WTC11 (cell line): ENCODE results near the gene NKAIN2. TPM values are rescaled to one million over a fixed set of nuclear protein-coding genes. Genes with fewer than 3 reads are reported as not detected.
A peak's percentile ranks its signal among the peaks of the same experiment; 100 is the strongest.

Experiments
- ATAC-seq: fragments of 200-7000 bp; cut with Tn5 transposase; 2 replicates; pipeline ENCODE4 v1.10.0; 2021; ENCODE audit warnings: mild to moderate bottlenecking, moderate library complexity
- CTCF ChIA-PET: fragments of 300-600 bp; sonication (Branson Sonifier 250); formaldehyde crosslinking; loops from one replicate; lab custom pipeline; 2021; ENCODE audit warnings: antibody characterized with exemption; lab: Charles Lee
- POLR2A ChIA-PET: fragments of 350-600 bp; sonication (Branson Sonifier 250); formaldehyde crosslinking; loops from one replicate; lab custom pipeline; 2021; ENCODE audit warnings: antibody characterized with exemption; lab: Charles Lee
- DNase-seq: peaks from one replicate; pipeline ENCODE4 v3.0.0; 2021; ENCODE audit warnings: low spot score
- H3K27ac Mint-ChIP-seq: 2 replicates; pipeline ENCODE4 v1.8.0; 2021; ENCODE audit warnings: mixed read lengths
- H3K27me3 Mint-ChIP-seq: 2 replicates; pipeline ENCODE4 v1.8.0; 2021; ENCODE audit warnings: low read depth, mild to moderate bottlenecking, moderate library complexity, mixed read lengths
- H3K36me3 Mint-ChIP-seq: 2 replicates; pipeline ENCODE4 v1.8.0; 2021; ENCODE audit warnings: mixed read lengths
- H3K4me1 Mint-ChIP-seq: 2 replicates; pipeline ENCODE4 v1.8.0; 2022; ENCODE audit warnings: mixed read lengths
- H3K4me3 Mint-ChIP-seq: 2 replicates; pipeline ENCODE4 v1.8.0; 2021; ENCODE audit warnings: mild to moderate bottlenecking, moderate library complexity, mixed read lengths
- H3K9me3 Mint-ChIP-seq: 2 replicates; pipeline ENCODE4 v1.8.0; 2021; ENCODE audit warnings: mixed read lengths
- ARID4B ChIP-seq: sonication (generic); formaldehyde crosslinking; IDR thresholded peaks from 2 replicates; pipeline ENCODE4 v1.8.0; 2023; ENCODE audit warnings: missing genetic modification reagents, mild to moderate bottlenecking, borderline replicate concordance
- ESRRA ChIP-seq: sonication (generic); formaldehyde crosslinking; IDR thresholded peaks from 2 replicates; pipeline ENCODE4 v1.8.1; 2022; ENCODE audit warnings: mild to moderate bottlenecking, missing genetic modification reagents, borderline replicate concordance
- ETV6 ChIP-seq: sonication (generic); formaldehyde crosslinking; IDR thresholded peaks from 2 replicates; pipeline ENCODE4 v1.8.1; 2022; ENCODE audit warnings: mild to moderate bottlenecking, missing genetic modification reagents
- FOXK1 ChIP-seq: sonication (generic); formaldehyde crosslinking; IDR thresholded peaks from 2 replicates; pipeline ENCODE4 v1.8.0; 2022; ENCODE audit warnings: mild to moderate bottlenecking, moderate library complexity, missing genetic modification reagents
- HMGXB4 ChIP-seq: sonication (generic); formaldehyde crosslinking; IDR thresholded peaks from 2 replicates; pipeline ENCODE4 v1.8.1; 2023; ENCODE audit warnings: mild to moderate bottlenecking, moderate library complexity, missing genetic modification reagents
- IRF1 ChIP-seq: sonication (generic); formaldehyde crosslinking; IDR thresholded peaks from 2 replicates; pipeline ENCODE4 v1.8.0; 2023; ENCODE audit warnings: missing genetic modification reagents
- IRF2 ChIP-seq: sonication (generic); formaldehyde crosslinking; IDR thresholded peaks from 2 replicates; pipeline ENCODE4 v1.8.0; 2022; ENCODE audit warnings: low read depth, missing genetic modification reagents, borderline replicate concordance
- KAT7 ChIP-seq: sonication (generic); formaldehyde crosslinking; IDR thresholded peaks from 2 replicates; pipeline ENCODE4 v1.8.1; 2023; ENCODE audit warnings: missing genetic modification reagents, mild to moderate bottlenecking, borderline replicate concordance
- MYBL2 ChIP-seq: sonication (generic); formaldehyde crosslinking; IDR thresholded peaks from 2 replicates; pipeline ENCODE4 v1.8.1; 2023; ENCODE audit warnings: mild to moderate bottlenecking, moderate library complexity, missing genetic modification reagents
- NFYB ChIP-seq: sonication (generic); formaldehyde crosslinking; conservative IDR thresholded peaks from 2 replicates; pipeline ENCODE4 v1.8.0; 2022; ENCODE audit warnings: low read depth, missing genetic modification reagents
- RELA ChIP-seq: sonication (generic); formaldehyde crosslinking; IDR thresholded peaks from 2 replicates; pipeline ENCODE4 v1.8.1; 2022; ENCODE audit warnings: missing genetic modification reagents, mild to moderate bottlenecking, borderline replicate concordance
- SMAD4 ChIP-seq: sonication (generic); formaldehyde crosslinking; IDR thresholded peaks from 2 replicates; pipeline ENCODE4 v1.8.0; 2022; ENCODE audit warnings: mild to moderate bottlenecking, missing genetic modification reagents
- SP1 ChIP-seq: sonication (generic); formaldehyde crosslinking; conservative IDR thresholded peaks from 2 replicates; pipeline ENCODE4 v1.8.1; 2022; ENCODE audit warnings: missing genetic modification reagents
- TCF7 ChIP-seq: sonication (generic); formaldehyde crosslinking; IDR thresholded peaks from 2 replicates; pipeline ENCODE4 v1.8.0; 2022; ENCODE audit warnings: mild to moderate bottlenecking, low read depth, missing genetic modification reagents, moderate library complexity
- TEAD4 ChIP-seq: sonication (generic); formaldehyde crosslinking; IDR thresholded peaks from 2 replicates; pipeline ENCODE4 v1.8.0; 2022; ENCODE audit warnings: mild to moderate bottlenecking, missing genetic modification reagents
- TP53 ChIP-seq: sonication (generic); formaldehyde crosslinking; IDR thresholded peaks from 2 replicates; pipeline ENCODE4 v1.8.1; 2023; ENCODE audit warnings: mild to moderate bottlenecking, missing genetic modification reagents
- ZNF263 ChIP-seq: sonication (generic); formaldehyde crosslinking; IDR thresholded peaks from 2 replicates; pipeline ENCODE4 v1.8.1; 2022; ENCODE audit warnings: low read depth, mild to moderate bottlenecking, moderate library complexity, missing genetic modification reagents
- ZNF317 ChIP-seq: sonication (generic); formaldehyde crosslinking; IDR thresholded peaks from 2 replicates; pipeline ENCODE4 v1.8.1; 2023; ENCODE audit warnings: low read depth, mild to moderate bottlenecking, moderate library complexity, missing genetic modification reagents, borderline replicate concordance
- ZNF396 ChIP-seq: fragments of 250-450 bp; sonication (Bioruptor Pico); IDR thresholded peaks from 2 replicates; pipeline ENCODE4 v1.8.0; 2021; ENCODE audit warnings: mild to moderate bottlenecking, moderate library complexity, borderline replicate concordance
- ZNF671 ChIP-seq: fragments of 250-450 bp; sonication (Bioruptor Pico); IDR thresholded peaks from 2 replicates; pipeline ENCODE4 v1.8.0; 2021; ENCODE audit warnings: mild to moderate bottlenecking
- total RNA-seq: library from RNA; stranded (reverse); gene quantifications from 3 replicates; pipeline ENCODE4 v1.2.3, GENCODE V29; 2021
- TF ChIP-seq, protein P1 (sequence below): fragments of 250-450 bp; sonication (Bioruptor Pico); IDR thresholded peaks from 2 replicates; pipeline ENCODE4 v1.9.0; 2021; ENCODE audit warnings: mild to moderate bottlenecking
- TF ChIP-seq, protein P2 (sequence below): sonication (generic); formaldehyde crosslinking; IDR thresholded peaks from 2 replicates; pipeline ENCODE4 v1.8.1; 2022; ENCODE audit warnings: mild to moderate bottlenecking, moderate library complexity, missing genetic modification reagents

The NKAIN2 gene
- total RNA-seq, 1 experiment from 2014 or later = 0.33 TPM

DNA sequence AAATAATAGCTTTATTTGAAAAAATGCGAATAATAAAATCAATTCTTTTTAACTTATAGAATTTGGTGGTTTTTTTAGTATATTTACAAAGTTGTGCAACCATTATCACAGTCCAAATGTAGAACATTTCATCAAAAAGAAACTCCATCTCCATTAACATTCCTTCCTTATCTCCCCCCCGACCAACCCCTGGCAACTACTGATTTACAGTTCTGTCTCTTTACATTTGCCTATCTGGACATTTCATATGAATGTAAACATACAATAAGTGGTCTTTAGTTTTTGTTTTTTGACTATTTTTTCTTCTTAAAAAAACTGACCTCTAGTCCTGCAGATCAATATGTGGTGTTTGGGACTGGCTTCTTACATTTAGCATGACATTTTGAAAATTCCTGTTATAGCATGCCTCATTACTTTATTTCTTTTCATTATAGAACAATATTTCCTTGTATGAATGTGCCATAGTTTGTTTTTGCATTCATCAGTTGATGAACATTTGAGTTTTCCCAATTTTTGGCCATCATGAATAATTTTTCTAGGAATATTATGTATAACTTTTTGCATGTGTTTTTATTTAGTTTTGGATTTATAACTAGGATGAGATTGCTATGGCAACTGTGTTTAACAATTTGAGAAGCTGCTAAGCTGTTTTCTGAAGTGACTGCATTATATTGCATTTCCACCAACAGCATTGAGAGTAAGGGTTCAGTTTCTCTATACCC lies 344.7 kb downstream of the NKAIN2 start (continued):
- TF ChIP-seq HMGXB4 = no peak

- Mint-ChIP-seq H3K9me3 (peaks cover 5% of the 10 kb centered on the region; the same call in 1 of the 2 replicates), H3K27ac (no peak overlapping the region), H3K36me3 (no peaks in the 10 kb centered on the region), H3K4me3 (no peak overlapping the region), H3K4me1 (0 out of 2 replicates have a peak, but pooled peaks cover 4% of the 10 kb centered on the region), H3K27me3 (no peaks in the 10 kb centered on the region)
- ChIA-PET CTCF (no interaction called here), POLR2A (no interaction called here)
- no peak for ATAC-seq
- DNase-seq = no peak
- no peak for TF ChIP-seq ZNF396 (CRISPR knock-in tag)
- TF ChIP-seq SMAD4 (CRISPR knock-in tag) = no peak
- TF ChIP-seq ZNF263 (CRISPR knock-in tag) = no peak
- no peak for TF ChIP-seq IRF2 (CRISPR knock-in tag)
- no peak for TF ChIP-seq ZNF671
- no peak for TF ChIP-seq NFYB (CRISPR knock-in tag)
- TF ChIP-seq MYBL2 (CRISPR knock-in tag) = no peak
- TF ChIP-seq RELA (CRISPR knock-in tag) = no peak
- TF ChIP-seq ETV6 = no peak
- TF ChIP-seq TCF7 (CRISPR knock-in tag) = no peak
- TF ChIP-seq SP1 = no peak
- TF ChIP-seq FOXK1 (CRISPR knock-in tag) = no peak
- TF ChIP-seq ARID4B (CRISPR knock-in tag) = no peak
Observed at GRCh38 chr6:124149646-124150045, 346.0 kb downstream of the NKAIN2 start.

- DNase-seq = no peak
- ATAC-seq = peak; percentile 67
- no peak for TF ChIP-seq TEAD4 (CRISPR knock-in tag)
- TF ChIP-seq, protein P1, sequence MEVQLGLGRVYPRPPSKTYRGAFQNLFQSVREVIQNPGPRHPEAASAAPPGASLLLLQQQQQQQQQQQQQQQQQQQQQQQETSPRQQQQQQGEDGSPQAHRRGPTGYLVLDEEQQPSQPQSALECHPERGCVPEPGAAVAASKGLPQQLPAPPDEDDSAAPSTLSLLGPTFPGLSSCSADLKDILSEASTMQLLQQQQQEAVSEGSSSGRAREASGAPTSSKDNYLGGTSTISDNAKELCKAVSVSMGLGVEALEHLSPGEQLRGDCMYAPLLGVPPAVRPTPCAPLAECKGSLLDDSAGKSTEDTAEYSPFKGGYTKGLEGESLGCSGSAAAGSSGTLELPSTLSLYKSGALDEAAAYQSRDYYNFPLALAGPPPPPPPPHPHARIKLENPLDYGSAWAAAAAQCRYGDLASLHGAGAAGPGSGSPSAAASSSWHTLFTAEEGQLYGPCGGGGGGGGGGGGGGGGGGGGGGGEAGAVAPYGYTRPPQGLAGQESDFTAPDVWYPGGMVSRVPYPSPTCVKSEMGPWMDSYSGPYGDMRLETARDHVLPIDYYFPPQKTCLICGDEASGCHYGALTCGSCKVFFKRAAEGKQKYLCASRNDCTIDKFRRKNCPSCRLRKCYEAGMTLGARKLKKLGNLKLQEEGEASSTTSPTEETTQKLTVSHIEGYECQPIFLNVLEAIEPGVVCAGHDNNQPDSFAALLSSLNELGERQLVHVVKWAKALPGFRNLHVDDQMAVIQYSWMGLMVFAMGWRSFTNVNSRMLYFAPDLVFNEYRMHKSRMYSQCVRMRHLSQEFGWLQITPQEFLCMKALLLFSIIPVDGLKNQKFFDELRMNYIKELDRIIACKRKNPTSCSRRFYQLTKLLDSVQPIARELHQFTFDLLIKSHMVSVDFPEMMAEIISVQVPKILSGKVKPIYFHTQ (CRISPR knock-in tag) = no peak
- TF ChIP-seq, protein P2, sequence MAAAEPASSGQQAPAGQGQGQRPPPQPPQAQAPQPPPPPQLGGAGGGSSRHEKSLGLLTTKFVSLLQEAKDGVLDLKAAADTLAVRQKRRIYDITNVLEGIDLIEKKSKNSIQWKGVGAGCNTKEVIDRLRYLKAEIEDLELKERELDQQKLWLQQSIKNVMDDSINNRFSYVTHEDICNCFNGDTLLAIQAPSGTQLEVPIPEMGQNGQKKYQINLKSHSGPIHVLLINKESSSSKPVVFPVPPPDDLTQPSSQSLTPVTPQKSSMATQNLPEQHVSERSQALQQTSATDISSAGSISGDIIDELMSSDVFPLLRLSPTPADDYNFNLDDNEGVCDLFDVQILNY (CRISPR knock-in tag) = no peak
- TF ChIP-seq KAT7 = no peak
- TF ChIP-seq ZNF317 (CRISPR knock-in tag) = no peak
- TF ChIP-seq ESRRA (CRISPR knock-in tag) = no peak
- TF ChIP-seq TP53 (CRISPR knock-in tag) = no peak
- TF ChIP-seq IRF1 = no peak
Observed at GRCh38 chr6:124158024-124158423, 354.4 kb downstream of the NKAIN2 start.

More at GRCh38 chr6:124158024-124158423, 354.4 kb downstream of the NKAIN2 start:
- POLR2A ChIA-PET = no interaction called here
- CTCF ChIA-PET = no interaction called here
- Mint-ChIP-seq H3K27ac (no peak overlapping the region), H3K27me3 (no peaks in the 10 kb centered on the region), H3K4me1 (peaks cover 15% of the 10 kb centered on the region), H3K4me3 (no peak overlapping the region), H3K36me3 (no peaks in the 10 kb centered on the region), H3K9me3 (no peaks in the 10 kb centered on the region)
